Non-pigmented ciliary epithelial cell (primary cell): ENCODE results near the gene NCMAP.
"Not testable (repeated sequence)": the region's sequence is repeated elsewhere in the genome, so short reads cannot be mapped to it uniquely, and the experiment has no call there.

Source experiments
- DNase-seq: peaks from one replicate; pipeline ENCODE4 v3.0.0-alpha.2; 2010; ENCODE audit warnings: low read depth

NCMAP gene

GRCh38 chr1:24555591-24556413 lies at the start of gene NCMAP:
Gene NCMAP (plus strand): TSS chr1:24556087. CDS start chr1:24595431, 39,344 bp downstream.
- no peak for DNase-seq

DNA sequence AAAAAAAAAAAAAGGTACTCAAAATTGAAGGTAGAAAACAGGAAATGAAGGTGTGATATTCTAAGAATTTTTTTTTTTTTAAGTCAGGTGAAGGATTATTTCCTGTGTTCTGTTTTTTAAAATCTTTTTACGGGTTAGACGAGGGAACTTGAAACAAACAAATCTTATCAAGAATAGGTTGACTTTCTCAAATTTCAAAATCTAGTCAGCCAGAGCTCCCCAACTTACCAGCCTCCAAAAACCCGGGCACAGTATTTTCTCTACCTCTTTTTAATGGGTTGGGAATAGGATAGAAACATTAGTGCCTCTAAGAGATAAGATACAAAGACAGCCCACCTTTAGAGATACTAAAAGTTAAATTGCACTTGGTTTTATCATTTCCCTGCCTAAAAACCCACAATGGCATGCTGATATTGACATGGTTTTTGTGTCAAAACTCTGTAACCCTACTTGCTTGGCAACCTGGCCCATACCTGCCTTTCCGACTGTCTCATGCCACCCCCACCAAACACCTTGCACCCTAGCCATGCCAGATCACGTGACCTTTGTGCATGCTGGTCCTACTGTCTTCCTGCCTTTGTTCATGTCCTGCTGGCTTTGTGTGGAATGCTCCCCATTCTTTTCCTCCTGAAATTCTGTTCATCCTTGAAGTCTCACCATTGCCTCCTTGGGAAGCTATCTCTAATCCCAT lies 49.1 kb upstream of the NCMAP start:
- DNase-seq: no peak

DNA sequence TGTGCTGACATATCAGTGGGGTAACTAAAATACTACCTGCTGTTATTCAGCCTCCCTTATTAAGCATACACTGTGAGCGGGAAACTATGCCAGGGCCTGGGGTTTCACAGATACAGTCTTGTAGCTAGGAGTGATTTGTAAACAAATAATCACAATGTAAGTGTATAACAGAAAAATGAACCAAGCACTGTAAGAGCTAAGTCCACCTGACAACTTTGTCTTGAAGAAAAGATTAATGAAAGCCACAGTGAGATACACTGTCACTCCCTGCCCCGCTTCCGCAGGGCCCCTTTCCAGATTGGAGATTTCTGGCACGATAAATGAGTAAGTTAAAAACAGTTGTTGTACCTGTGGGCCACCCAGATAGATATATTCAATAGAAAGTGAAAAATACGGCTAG lies 48.5 kb upstream of the NCMAP start:
- DNase-seq: no peak

DNA sequence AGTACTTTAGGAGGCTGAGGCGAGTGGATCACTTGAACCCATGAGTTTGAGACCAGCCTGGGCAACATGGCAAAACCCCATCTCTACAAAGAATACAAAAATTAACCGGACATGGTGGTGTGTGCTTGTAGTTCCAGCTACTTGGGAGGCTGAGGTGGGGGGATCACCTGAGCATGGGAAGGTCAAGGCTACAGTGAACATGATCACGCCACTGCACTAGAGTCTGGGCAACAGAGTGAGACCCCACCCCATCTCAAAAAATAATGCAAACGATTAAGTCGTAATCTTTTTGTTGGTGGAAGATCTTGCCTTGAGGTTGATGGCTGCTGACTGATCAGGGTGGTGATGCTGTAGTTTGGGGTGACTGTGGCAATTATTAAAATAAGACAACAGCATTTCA lies 47.0 kb upstream of the NCMAP start:
- DNase-seq: no peak

DNA sequence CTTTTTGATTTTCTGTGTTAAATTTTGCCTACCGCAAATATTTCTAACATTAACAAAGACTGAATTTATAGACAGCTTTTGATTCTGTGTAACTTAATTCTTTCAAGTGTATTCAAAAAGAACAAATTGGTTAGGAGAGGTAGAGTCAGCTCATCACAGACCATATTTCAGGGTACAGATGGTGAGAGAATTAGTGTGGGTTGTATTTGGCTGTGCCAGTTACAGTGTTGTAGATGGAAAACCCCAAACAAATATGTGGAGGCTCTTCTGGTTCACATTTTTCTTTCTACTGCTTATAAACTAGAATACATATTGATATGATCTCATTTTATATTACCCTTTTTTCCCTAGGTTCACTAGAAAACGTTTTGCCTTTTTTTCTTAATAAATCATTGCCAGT lies 42.2 kb upstream of the NCMAP start:
- no peak for DNase-seq

- DNase-seq: no peak
These were observed 40.9 kb upstream of the NCMAP start for GRCh38 chr1:24514946-24515345.

DNA sequence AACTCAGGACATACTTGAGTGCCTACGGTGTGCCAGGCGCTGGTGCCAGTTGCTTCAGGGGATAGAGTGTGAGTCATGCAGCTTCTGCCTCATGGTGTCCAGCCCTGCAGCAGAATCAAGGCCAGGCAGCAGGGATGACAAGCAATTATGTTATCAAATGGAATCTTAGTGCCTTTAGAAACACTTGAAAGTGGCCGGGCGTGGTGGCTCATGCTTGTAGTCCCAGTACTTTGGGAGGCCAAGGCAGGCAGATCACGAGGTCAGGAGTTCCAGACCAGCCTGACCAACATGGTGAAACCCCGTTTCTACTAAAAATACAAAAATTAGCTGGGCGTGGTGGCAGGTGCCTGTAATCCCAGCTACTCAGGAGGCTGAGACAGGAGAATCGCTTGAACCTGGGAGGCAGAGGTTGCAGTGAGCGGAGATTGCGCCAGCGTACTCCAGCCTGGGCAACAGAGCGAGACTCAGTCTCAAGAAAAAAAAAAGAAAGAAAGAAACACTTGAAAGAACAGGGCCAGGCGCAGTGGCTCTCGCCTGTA lies 40.1 kb upstream of the NCMAP start:
- not testable (repeated sequence) for DNase-seq

DNA sequence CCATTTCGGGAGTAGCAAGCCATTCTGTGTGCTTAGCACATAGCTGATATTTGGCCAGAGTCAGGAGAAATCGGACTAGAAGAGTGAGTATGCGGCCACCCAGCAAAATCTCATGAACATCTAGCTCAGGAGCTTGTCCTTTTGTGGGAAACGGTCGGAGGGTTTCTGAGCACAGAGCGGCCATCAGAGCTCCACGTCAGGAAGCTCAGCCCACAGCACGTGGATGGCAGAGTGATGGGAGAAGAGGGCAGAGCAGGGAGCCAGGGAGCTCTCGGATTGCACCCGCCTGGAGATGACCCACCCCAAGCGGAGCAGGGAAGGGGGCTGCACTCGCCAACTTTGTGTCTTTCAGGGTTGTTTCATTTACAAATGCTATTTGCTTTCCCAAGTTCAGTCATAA lies 39.4 kb upstream of the NCMAP start:
- no peak for DNase-seq

DNA sequence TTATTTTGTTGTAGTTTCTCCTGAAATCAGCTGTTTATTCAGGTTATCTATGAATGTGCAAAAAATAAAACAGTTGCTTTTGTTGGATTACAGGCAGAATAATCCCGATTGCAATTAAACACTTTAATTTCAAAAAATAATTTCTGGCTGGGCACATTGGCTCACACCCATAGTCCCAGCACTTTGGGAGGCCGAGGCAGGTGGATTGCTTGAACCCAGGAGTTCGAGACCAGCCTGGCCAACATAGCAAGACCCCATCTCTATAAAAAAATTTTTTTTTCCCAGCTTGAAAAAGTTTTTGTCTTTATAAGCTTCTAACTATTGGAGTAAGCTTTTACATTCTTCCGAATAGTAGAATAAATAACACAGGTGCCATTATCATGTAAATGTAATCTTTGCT lies 38.0 kb upstream of the NCMAP start:
- no peak for DNase-seq

DNA sequence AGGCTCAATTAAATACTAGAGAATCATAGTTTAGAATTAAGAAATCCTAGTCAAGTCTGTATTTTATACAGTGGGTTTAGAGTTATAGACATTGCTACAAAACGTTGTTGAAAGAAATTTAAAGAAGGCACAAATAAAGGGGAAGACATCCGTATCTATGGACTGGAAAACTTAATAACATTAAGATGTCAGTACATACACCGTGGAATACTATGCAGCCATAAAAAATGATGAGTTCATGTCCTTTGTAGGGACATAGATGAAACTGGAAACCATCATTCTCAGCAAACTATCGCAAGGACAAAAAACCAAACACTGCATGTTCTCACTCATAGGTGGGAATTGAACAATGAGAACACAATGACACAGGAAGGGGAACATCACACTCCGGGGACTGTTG lies 35.6 kb upstream of the NCMAP start:
- not testable (repeated sequence) for DNase-seq

DNA sequence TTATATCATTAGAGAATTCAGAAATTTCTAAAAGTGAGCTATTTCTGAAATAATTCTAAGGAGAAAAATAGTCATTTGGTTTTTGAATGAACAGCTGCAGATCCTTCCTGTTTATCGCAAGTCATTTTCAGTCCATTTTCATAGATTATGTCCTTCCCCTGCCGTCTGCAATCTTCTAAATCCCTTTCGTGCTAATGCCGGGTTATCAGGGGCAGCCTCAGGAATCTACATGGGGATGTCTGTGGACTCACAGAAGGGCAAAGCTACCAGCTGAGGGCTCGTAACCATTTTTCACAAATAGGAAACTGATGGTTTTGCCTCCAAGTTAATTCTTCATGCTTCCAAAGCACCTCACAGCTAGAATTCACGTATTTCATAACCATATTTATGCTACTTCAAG lies 30.3 kb upstream of the NCMAP start:
- no peak for DNase-seq

- no peak for DNase-seq
These were observed 29.8 kb upstream of the NCMAP start for GRCh38 chr1:24526045-24526444.

DNA sequence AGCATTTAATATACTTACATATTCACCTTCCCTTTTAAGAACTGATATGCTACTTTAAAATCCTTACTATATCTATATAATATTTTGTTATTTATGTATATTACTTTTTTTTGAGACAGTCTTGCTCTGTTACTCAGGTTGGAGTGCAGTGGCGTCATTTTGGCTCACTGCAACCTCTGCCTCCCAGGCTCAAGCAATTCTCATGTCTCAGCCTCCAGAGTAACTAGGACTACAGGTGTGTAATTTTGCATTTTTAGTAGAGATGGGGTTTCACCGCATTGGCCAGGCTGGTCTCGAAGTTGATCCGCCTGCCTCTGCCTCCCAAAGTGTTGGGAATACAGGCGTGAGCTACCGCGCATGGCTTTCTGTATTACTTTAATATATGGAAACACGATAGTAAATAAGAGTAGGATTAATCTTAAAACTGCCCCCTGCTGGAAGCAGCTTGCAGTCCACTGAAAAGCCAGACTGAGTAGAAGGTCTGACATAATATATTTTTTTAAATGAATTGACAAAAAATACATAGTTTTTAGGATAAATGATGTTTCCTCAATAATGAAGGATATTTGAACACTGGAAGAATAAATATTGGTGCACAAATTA lies 28.8 kb upstream of the NCMAP start:
- no peak for DNase-seq

- DNase-seq: no peak
These were observed 27.1 kb upstream of the NCMAP start for GRCh38 chr1:24528744-24529143.

DNA sequence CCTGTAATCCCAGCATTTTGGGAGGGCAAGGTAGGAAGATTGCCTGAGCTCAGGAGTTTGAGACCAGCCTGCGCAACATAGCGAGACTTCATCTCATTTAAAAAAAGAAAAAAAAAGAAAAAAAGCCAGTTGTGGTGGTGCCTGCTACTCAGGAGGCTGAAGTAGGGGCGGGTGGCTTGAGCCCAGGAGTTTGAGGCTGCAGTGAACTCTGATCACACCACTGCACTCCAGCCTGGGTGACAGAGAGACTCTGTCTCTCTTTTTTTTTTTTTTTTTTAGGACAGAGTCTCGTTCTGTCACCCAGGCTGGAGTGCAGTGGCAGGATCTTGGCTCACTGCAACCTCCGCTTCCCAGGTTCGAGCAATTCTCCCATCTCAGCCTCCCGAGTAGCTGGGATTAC lies 26.6 kb upstream of the NCMAP start:
- DNase-seq: not testable (repeated sequence)

DNA sequence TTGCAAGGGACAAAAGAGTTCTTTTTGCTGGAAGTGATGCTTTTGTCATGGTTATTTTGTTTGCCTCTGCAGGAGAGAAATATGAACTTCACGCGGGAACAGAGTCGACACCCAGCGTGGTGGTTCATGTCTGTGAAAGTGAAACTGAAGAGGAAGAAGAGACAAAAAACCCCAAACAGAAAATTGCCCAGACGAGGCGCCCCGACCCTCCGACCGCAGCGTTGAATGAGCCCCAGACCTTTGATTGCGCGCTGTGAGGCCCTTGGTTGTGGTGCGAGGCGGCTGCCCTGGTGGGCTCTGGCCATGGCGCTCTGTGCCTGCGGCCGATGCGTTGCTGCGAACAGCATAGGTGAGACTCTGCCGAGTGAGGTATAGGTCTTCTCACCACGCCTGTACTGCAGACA lies 20.9 kb upstream of the NCMAP start:
- DNase-seq: no peak

DNA sequence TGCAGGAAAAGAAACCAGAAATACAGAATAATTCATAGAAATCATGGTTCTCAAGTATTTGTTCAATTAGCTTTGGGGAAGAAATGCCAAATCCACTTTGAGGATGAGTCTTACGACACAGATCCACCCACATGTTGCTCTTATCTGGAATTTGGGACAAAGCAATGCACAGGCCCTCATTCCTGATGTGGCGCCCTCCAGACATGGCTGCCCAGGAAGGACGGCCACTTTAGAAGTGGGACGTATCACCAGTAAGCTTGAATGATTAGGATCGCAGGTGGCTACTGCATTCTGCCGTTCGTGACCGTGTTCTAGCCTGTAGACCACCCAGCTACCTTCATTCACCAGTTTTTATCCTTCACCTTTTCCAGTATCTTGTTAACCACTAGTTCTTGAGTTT lies 20.1 kb upstream of the NCMAP start:
- no peak for DNase-seq

- no peak for DNase-seq
These were observed 19.5 kb upstream of the NCMAP start for GRCh38 chr1:24536391-24536840.

DNA sequence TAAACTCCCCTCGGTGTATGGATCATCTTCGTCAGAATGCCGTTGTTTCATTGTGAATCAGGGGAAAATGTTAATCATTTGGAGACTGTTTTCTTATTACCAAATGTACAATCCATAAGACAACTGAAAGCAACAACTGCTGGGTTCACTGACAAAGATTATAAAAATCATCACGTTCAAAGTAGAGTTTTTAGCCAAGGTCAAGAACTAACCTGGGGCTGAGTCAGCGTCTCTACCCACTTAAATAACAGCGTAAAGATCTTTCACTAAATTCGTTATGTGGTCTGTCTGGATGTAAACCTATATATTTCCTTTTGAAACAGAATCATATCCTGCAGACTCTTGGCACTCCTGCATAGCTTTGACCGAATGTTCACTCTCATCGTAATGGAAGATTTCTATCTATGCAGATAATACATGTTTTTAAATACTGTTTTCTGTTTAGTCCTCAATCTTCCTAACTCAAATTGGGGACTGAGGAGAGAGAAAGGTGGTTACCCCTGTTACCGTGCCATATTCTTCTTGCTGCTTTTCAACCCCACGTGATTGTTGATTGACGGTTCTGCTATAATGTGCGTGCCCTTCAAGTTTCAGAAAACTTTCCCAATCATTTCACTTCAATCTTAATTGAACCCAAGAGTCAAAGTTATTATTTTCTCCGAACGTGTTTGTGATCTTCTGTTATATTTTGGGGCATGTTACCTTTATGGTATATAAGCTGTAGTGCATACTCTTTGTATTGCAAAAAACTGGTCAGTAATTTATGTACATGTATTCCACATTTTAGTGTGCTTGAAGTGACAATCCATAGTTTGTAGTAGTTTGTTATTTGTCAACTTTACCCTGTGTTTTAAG lies 15.6 kb upstream of the NCMAP start:
- DNase-seq: no peak

DNA sequence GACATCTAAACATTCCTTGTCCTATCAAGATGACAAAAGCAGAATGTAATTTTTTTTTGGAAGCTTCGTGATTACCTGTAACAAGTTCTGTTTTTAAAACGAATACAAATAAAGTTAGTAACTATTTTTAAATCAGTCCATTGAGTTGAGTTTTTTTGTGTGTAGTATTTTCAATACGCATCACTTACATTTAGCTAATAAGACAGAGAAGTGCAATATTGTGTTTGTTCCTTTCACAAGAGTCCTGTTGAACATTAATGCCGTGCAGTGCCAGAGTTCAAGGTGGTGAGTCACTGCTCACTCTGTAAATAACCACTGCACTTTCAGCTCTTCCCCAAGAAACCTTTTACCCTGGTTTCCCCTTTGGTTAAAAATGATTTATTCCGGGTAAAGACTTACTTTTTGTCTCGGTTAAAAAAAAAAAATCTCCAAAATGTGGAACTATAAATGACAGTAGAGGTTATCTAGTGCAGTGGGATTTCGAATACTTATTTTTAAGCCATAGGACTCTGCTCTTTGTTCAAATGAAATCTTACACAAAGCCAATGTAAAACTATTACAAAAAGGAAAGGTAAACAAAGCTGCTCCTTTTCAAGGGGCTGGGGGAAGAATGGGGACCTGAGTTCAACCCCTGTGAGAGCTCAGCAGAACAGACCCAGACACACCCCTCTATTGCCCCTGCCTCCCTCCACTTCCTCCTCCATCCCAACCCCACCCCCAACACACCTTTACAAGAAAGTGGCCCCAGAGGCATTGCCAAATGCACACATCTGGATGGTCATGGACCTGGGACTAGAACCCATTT lies 14.8 kb upstream of the NCMAP start:
- DNase-seq: peak; percentile 43

- no peak for DNase-seq
These were observed 14.1 kb upstream of the NCMAP start for GRCh38 chr1:24541711-24542346.
